HepG2 (cell line): ENCODE measurements around the gene EPHB6.

Source experiments
- CTCF ChIP-seq: sonication (generic); formaldehyde crosslinking; IDR thresholded peaks from 2 replicates; pipeline ENCODE4 v1.5.0; 2020; ENCODE audit warnings: mild to moderate bottlenecking, missing genetic modification reagents, moderate library complexity
- ELF1 ChIP-seq: sonication (generic); formaldehyde crosslinking; IDR thresholded peaks from 2 replicates; pipeline ENCODE4 v1.4.0; 2020; ENCODE audit warnings: missing genetic modification reagents
- SNRNP70 ChIP-seq: fragments of 200-400 bp; formaldehyde crosslinking; IDR thresholded peaks from 2 replicates; pipeline ENCODE4 v1.6.1; 2017; ENCODE audit warnings: mild to moderate bottlenecking, low read depth, low read length, moderate library complexity
- ZBTB34 ChIP-seq: sonication (generic); formaldehyde crosslinking; IDR thresholded peaks from 2 replicates; pipeline ENCODE4 v1.8.0; 2022; ENCODE audit warnings: mild to moderate bottlenecking, missing genetic modification reagents

- TF ChIP-seq CTCF, result no peak
- no peak for TF ChIP-seq ZBTB34 (CRISPR knock-in tag)
- TF ChIP-seq SNRNP70, result no peak
- no peak for TF ChIP-seq ELF1
Observed at GRCh38 chr7:142813226-142813625, 41.6 kb upstream of the EPHB6 start.
